ENCODE data around the gene MLST8.
"Not testable (repeated sequence)": the region's sequence is repeated elsewhere in the genome, so short reads cannot be mapped to it uniquely, and the experiment has no call there.

The MLST8 gene

GRCh38 chr16:2256531-2257140, 51.4 kb downstream of the MLST8 start:
- no peak for DNase-seq
- intact Hi-C loops (cut with DNase I) = no loop called here

DNA sequence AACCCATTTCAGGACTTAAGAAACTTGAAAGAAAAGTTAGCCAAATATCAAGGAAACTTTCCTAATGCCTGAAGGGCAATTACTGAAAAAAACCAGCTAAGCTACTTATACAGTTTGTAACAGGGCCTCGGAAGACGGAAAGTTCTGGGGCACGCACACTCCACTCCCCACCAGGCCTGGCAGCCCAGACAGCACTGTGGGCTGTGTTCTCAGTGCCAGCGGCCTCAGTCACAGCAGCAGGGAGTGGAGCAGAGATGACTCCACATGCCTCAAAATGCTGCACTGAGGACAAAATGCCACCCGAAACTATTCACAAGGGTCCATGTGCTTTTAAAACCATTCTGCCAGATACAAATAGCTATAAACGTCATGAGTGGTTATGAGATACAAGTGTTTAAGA, 52.5 kb downstream of the MLST8 start:
- DNase-seq = no peak
- intact Hi-C loops (cut with DNase I) = no loop called here

DNA sequence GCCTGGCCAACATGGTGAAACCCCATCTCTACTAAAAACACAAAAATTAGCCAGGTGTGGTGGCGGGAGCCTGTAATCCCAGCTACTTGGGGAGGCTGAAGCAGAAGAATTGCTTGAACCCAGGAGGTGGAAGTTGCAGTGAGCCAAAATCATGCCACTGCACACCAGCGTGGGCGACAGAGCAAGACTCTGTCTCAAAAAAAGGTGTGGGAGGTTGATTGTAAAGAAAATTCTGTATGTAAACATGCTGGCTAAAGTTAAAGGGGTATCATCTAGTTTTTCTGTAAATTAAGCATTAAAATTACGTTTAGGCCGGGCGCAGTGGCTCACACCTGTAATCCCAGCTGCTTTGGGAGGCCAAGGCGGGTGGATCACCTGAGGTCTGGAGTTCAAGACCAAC, 53.3 kb downstream of the MLST8 start:
- DNase-seq; intact Hi-C loops (cut with DNase I): not testable (repeated sequence)
